HepG2 (cell line): ENCODE measurements around the gene PRRT1B. TPM values are rescaled to one million over a fixed set of nuclear protein-coding genes. Genes with fewer than 3 reads are reported as not detected.
A peak's percentile ranks its signal among the peaks of the same experiment; 100 is the strongest.

Experiments
- AGO1 ChIP-seq: fragments of 200-400 bp; formaldehyde crosslinking; IDR thresholded peaks from 2 replicates; pipeline ENCODE4 v1.6.1; 2017; ENCODE audit warnings: mild to moderate bottlenecking, low read depth, low read length, moderate library complexity; ENCODE audit not compliant: poor library complexity, severe bottlenecking
- CBX5 ChIP-seq: sonication (generic); formaldehyde crosslinking; IDR thresholded peaks from 2 replicates; pipeline ENCODE4 v1.4.0; 2020; ENCODE audit warnings: missing genetic modification reagents, borderline replicate concordance
- CHD2 ChIP-seq: IDR thresholded peaks from 2 replicates; pipeline ENCODE4 v1.6.1; 2011; ENCODE audit warnings: low read depth, low read length, improper control_type of control experiment
- ELF1 ChIP-seq: sonication (generic); formaldehyde crosslinking; IDR thresholded peaks from 2 replicates; pipeline ENCODE4 v1.4.0; 2020; ENCODE audit warnings: missing genetic modification reagents
- ELF3 ChIP-seq: IDR thresholded peaks from 2 replicates; pipeline ENCODE4 v1.6.1; 2016; ENCODE audit warnings: missing genetic modification reagents, missing compliant biosample characterization
- ISX ChIP-seq: sonication (generic); formaldehyde crosslinking; conservative IDR thresholded peaks from 2 replicates; pipeline ENCODE4 v1.5.0; 2020; ENCODE audit warnings: missing genetic modification reagents
- NFYB ChIP-seq: sonication (generic); formaldehyde crosslinking; IDR thresholded peaks from 2 replicates; pipeline ENCODE4 v1.4.0; 2020; ENCODE audit warnings: missing genetic modification reagents
- PCBP2 ChIP-seq: fragments of 200-400 bp; formaldehyde crosslinking; optimal IDR thresholded peaks from 2 replicates; pipeline ENCODE3; 2018; ENCODE audit warnings: low read length, low read depth; ENCODE audit not compliant: poor library complexity, severe bottlenecking
- STAG1 ChIP-seq: sonication (generic); formaldehyde crosslinking; IDR thresholded peaks from 2 replicates; pipeline ENCODE4 v1.4.0; 2020; ENCODE audit warnings: missing genetic modification reagents
- ZFP37 ChIP-seq: sonication (generic); formaldehyde crosslinking; IDR thresholded peaks from 2 replicates; pipeline ENCODE4 v1.4.0; 2020; ENCODE audit warnings: missing genetic modification reagents, borderline replicate concordance
- ZFY ChIP-seq: sonication (generic); formaldehyde crosslinking; IDR thresholded peaks from 2 replicates; pipeline ENCODE4 v1.4.0; 2020; ENCODE audit warnings: missing genetic modification reagents
- ZNF331 ChIP-seq: sonication (generic); formaldehyde crosslinking; IDR thresholded peaks from 2 replicates; pipeline ENCODE4 v1.4.0; 2020; ENCODE audit warnings: missing genetic modification reagents
- ZNF383 ChIP-seq: sonication (generic); formaldehyde crosslinking; IDR thresholded peaks from 2 replicates; pipeline ENCODE4 v1.4.0; 2020; ENCODE audit warnings: missing genetic modification reagents, mild to moderate bottlenecking, borderline replicate concordance
- ZNF766 ChIP-seq: sonication (generic); formaldehyde crosslinking; IDR thresholded peaks from 2 replicates; pipeline ENCODE4 v1.5.0; 2020; ENCODE audit warnings: missing genetic modification reagents, borderline replicate concordance
- ZNF879 ChIP-seq: sonication (generic); formaldehyde crosslinking; IDR thresholded peaks from 2 replicates; pipeline ENCODE4 v1.8.1; 2023; ENCODE audit warnings: missing genetic modification reagents
- ZSCAN31 ChIP-seq: sonication (generic); formaldehyde crosslinking; IDR thresholded peaks from 2 replicates; pipeline ENCODE4 v1.5.0; 2020; ENCODE audit warnings: low read depth, mild to moderate bottlenecking, missing genetic modification reagents
- polyA plus RNA-seq, 8 experiments: library from polyadenylated mRNA; depleted of rRNA in 3 of 8; stranded (reverse) in 7 of 8; unstranded in 1 of 8; fragments of >200 nt; fragmentation: Illumina TruSeq in 4 of 8; extraction: Trizol in 4 of 8; gene quantifications; 2 replicates each; pipeline versions ENCODE4 v1.2.1 to v1.2.3, GENCODE V29; 2011 to 2016; ENCODE audit warnings: low read depth in 4 of 8, missing spikeins in 1 of 8, mixed read lengths in 1 of 8; ENCODE audit not compliant: insufficient read depth in 1 of 8
- total RNA-seq, 5 experiments: library from RNA; depleted of rRNA; stranded (reverse); fragments of >200 nt; fragmentation: Illumina TruSeq; extraction: Trizol; gene quantifications; 2 replicates each; pipeline ENCODE4 v1.2.3, GENCODE V29; 2016; ENCODE audit warnings: low read depth in 1 of 5
- TF ChIP-seq, protein P1 (sequence below), 2 experiments: sonication (generic) in 1 of 2; formaldehyde crosslinking in 1 of 2; IDR thresholded peaks; 2 replicates each; pipeline versions ENCODE4 v1.4.0 to v1.6.1; 2018 to 2020; ENCODE audit warnings: missing genetic modification reagents in 2 of 2, borderline replicate concordance in 1 of 2, low read depth in 1 of 2, mild to moderate bottlenecking in 1 of 2, missing biosample characterization in 1 of 2
- TF ChIP-seq, protein P2 (sequence below): sonication (generic); formaldehyde crosslinking; IDR thresholded peaks from 2 replicates; pipeline ENCODE4 v1.5.0; 2020; ENCODE audit warnings: missing genetic modification reagents
- TF ChIP-seq, protein P3 (sequence below): sonication (generic); formaldehyde crosslinking; IDR thresholded peaks from 2 replicates; pipeline ENCODE4 v1.9.0; 2022; ENCODE audit warnings: missing genetic modification reagents, mild to moderate bottlenecking, borderline replicate concordance
- TF ChIP-seq, protein P4 (sequence below): sonication (generic); formaldehyde crosslinking; IDR thresholded peaks from 2 replicates; pipeline ENCODE4 v1.8.1; 2023; ENCODE audit warnings: mild to moderate bottlenecking, missing genetic modification reagents, borderline replicate concordance
- TF ChIP-seq, protein P5 (sequence below): sonication (generic); formaldehyde crosslinking; IDR thresholded peaks from 2 replicates; pipeline ENCODE4 v1.4.0; 2020; ENCODE audit warnings: missing genetic modification reagents, borderline replicate concordance

The PRRT1B gene
- total and polyA plus RNA-seq, 2 of the 13 experiments (the other 11 are each of a cell fraction or from before 2014, with no cell fraction given): not detected

DNA sequence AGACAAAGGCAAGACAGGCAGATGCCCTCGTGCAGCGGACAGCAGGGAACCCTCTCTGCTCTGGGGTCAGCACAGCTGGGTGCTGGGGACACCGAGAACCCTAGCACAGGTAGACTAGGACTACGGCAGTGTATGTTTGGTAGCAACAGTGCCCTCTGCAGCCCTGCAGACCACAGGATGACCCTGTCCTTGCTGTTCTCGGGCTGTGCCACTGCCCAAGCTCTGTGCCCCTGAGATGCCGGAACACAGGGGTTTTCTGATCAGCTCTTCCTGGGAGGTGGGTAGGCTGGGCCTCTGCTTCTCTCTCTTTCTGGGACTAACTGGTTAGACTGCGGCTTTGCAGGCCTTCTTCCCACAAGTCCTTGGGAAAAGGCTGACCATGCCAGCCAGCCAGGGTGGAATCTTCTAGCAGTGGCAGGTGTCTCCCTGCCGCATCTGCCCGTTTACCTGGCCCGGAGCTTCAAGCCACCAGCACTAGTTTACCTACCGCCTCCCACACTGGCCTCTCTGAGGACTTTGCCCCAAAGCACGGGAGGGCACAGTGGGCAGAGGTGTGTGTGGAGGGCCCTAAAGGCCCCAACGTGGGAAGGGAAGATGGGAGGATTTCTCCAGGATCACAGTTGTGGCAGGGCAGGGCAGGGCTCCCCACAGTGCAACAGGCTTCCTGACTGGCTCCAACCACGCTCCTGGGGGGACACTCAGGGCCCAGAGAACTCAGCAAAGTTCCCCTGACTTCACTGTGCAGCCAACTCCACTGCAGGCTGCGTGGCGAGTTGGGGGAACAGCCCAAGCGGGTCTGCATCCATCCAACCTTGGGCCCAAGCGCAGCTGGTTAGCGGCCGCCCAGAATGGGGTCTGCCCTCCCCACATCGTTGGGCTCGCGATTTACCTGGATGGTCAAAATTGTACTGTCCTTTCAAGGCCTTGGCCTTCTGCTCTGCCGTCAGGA, 15.5 kb upstream of the PRRT1B start (continued):
- TF ChIP-seq, protein P1, sequence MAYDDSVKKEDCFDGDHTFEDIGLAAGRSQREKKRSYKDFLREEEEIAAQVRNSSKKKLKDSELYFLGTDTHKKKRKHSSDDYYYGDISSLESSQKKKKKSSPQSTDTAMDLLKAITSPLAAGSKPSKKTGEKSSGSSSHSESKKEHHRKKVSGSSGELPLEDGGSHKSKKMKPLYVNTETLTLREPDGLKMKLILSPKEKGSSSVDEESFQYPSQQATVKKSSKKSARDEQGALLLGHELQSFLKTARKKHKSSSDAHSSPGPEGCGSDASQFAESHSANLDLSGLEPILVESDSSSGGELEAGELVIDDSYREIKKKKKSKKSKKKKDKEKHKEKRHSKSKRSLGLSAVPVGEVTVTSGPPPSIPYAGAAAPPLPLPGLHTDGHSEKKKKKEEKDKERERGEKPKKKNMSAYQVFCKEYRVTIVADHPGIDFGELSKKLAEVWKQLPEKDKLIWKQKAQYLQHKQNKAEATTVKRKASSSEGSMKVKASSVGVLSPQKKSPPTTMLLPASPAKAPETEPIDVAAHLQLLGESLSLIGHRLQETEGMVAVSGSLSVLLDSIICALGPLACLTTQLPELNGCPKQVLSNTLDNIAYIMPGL (CRISPR knock-in tag; IDR thresholded peaks at IDR 0.05; ENCODE audit: borderline replicate concordance in 1 of 2, low read depth in 1 of 2): peak in 1 of 2 experiments; percentile 67; a peak in 1 of 4 replicates
- TF ChIP-seq NFYB (no peak), CBX5 (no peak), CHD2 (no peak), ZFY (0 out of 2 replicates have a peak, but pooled peaks have one; percentile 50), ZFP37 (CRISPR knock-in tag) (no peak), ISX (CRISPR knock-in tag) (no peak), PCBP2 (no peak), ZSCAN31 (no peak), ELF1 (CRISPR knock-in tag) (no peak), AGO1 (no peak), ZNF879 (no peak), ZNF766 (CRISPR knock-in tag) (no peak), ZNF331 (no peak), STAG1 (CRISPR knock-in tag) (0 out of 2 replicates have a peak, but pooled peaks have one; percentile 5), ELF3 (CRISPR knock-in tag) (no peak), ZNF383 (CRISPR knock-in tag) (no peak)
- TF ChIP-seq, protein P2, sequence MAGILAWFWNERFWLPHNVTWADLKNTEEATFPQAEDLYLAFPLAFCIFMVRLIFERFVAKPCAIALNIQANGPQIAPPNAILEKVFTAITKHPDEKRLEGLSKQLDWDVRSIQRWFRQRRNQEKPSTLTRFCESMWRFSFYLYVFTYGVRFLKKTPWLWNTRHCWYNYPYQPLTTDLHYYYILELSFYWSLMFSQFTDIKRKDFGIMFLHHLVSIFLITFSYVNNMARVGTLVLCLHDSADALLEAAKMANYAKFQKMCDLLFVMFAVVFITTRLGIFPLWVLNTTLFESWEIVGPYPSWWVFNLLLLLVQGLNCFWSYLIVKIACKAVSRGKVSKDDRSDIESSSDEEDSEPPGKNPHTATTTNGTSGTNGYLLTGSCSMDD (CRISPR knock-in tag): no peak
- TF ChIP-seq, protein P3, sequence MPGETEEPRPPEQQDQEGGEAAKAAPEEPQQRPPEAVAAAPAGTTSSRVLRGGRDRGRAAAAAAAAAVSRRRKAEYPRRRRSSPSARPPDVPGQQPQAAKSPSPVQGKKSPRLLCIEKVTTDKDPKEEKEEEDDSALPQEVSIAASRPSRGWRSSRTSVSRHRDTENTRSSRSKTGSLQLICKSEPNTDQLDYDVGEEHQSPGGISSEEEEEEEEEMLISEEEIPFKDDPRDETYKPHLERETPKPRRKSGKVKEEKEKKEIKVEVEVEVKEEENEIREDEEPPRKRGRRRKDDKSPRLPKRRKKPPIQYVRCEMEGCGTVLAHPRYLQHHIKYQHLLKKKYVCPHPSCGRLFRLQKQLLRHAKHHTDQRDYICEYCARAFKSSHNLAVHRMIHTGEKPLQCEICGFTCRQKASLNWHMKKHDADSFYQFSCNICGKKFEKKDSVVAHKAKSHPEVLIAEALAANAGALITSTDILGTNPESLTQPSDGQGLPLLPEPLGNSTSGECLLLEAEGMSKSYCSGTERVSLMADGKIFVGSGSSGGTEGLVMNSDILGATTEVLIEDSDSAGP: 0 out of 2 replicates have a peak, but pooled peaks have one; percentile 25
- TF ChIP-seq, protein P4, sequence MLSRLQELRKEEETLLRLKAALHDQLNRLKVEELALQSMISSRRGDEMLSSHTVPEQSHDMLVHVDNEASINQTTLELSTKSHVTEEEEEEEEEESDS (CRISPR knock-in tag): no peak
- TF ChIP-seq, protein P5, sequence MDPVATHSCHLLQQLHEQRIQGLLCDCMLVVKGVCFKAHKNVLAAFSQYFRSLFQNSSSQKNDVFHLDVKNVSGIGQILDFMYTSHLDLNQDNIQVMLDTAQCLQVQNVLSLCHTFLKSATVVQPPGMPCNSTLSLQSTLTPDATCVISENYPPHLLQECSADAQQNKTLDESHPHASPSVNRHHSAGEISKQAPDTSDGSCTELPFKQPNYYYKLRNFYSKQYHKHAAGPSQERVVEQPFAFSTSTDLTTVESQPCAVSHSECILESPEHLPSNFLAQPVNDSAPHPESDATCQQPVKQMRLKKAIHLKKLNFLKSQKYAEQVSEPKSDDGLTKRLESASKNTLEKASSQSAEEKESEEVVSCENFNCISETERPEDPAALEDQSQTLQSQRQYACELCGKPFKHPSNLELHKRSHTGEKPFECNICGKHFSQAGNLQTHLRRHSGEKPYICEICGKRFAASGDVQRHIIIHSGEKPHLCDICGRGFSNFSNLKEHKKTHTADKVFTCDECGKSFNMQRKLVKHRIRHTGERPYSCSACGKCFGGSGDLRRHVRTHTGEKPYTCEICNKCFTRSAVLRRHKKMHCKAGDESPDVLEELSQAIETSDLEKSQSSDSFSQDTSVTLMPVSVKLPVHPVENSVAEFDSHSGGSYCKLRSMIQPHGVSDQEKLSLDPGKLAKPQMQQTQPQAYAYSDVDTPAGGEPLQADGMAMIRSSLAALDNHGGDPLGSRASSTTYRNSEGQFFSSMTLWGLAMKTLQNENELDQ: no peak
